K562 (cell line): ENCODE results near the gene ALK. TPM values are rescaled to one million over a fixed set of nuclear protein-coding genes. Genes with fewer than 3 reads are reported as not detected.

Experiments used
- ATAC-seq: fragments of 200-7000 bp; cut with Tn5 transposase; 3 replicates; pipeline ENCODE4 v1.9.1; 2020; ENCODE audit warnings: moderate library complexity
- BruUV-seq: library from RNA; stranded (reverse); fragments of 400-500 nt; replicated peaks from 2 replicates; lab custom pipeline; 2021; lab: Mats Ljungman, UMichigan
- CTCF ChIA-PET: fragments of 300-600 bp; formaldehyde crosslinking; extraction: SDS; loops from one replicate; lab custom pipeline; 2021; ENCODE audit warnings: low intra/inter-chr PET ratio; lab: Yijun Ruan, JAX
- POLR2A ChIA-PET: fragments of 300-600, 350-650 bp; sonication (Branson Sonifier 250); formaldehyde crosslinking; extraction: SDS; loops from one replicate; lab custom pipeline; 2021; ENCODE audit warnings: antibody characterized with exemption, inconsistent platforms; lab: Yijun Ruan, JAX
- DNase-seq, 4 experiments: peaks; one replicate each; pipeline versions ENCODE4 v3.0.0 to v3.0.0-alpha.2; 2011 to 2018; ENCODE audit warnings: low spot score in 3 of 4, mixed read lengths in 3 of 4; ENCODE audit errors: extremely low read depth in 1 of 4
- FAIRE-seq: peaks from 2 replicates; lab custom pipeline; 2011; peaks lifted over from hg19 to GRCh38; lab: Jason Lieb, UNC
- H2AFZ ChIP-seq: 2 replicates; pipeline ENCODE4 v1.6.0; 2011; ENCODE audit warnings: low read depth, low read length, control low read depth, inconsistent platforms
- H3K27ac ChIP-seq: fragments of 200-600 bp; 3 replicates; pipeline ENCODE4 v1.8.0; 2011; ENCODE audit warnings: low read depth, mild to moderate bottlenecking, control low read depth, inconsistent platforms, low read length, moderate library complexity, mixed read lengths; ENCODE audit errors: extremely low read depth
- H3K27me3 ChIP-seq, 2 experiments: fragments of 300-600 bp in 1 of 2; 2 replicates in 1 of 2; 3 replicates in 1 of 2; pipeline versions ENCODE4 v1.6.0 to v1.8.0; 2011; ENCODE audit warnings: inconsistent platforms in 2 of 2, low read length in 2 of 2, mild to moderate bottlenecking in 1 of 2, mixed read lengths in 1 of 2, moderate library complexity in 1 of 2; ENCODE audit not compliant: control insufficient read depth in 2 of 2, insufficient read depth in 2 of 2
- H3K36me3 ChIP-seq: fragments of 300-600 bp; 3 replicates; pipeline ENCODE4 v1.8.0; 2011; ENCODE audit warnings: mild to moderate bottlenecking, low read length, inconsistent platforms; ENCODE audit not compliant: control insufficient read depth, insufficient read depth
- H3K4me1 ChIP-seq, 2 experiments: fragments of 200-600 bp in 1 of 2; replicated peaks in 1 of 2; 2 replicates in 1 of 2; 3 replicates in 1 of 2; pipeline versions ENCODE4 v1.5.1 to v1.8.0; 2011; ENCODE audit warnings: inconsistent platforms in 2 of 2, low read length in 2 of 2, mild to moderate bottlenecking in 1 of 2, mixed read lengths in 1 of 2, moderate library complexity in 1 of 2; ENCODE audit not compliant: control insufficient read depth in 2 of 2, insufficient read depth in 2 of 2
- H3K4me2 ChIP-seq: 2 replicates; pipeline ENCODE4 v1.6.1; 2011; ENCODE audit warnings: low read length, control low read depth, inconsistent platforms, mixed read lengths; ENCODE audit not compliant: insufficient read depth
- H3K4me3 ChIP-seq: fragments of 200-600 bp; sonication (generic), shearing (Covaris generic); 2 replicates; pipeline ENCODE4 v1.5.1; 2016; ENCODE audit warnings: control low read depth, inconsistent platforms
- H3K79me2 ChIP-seq: fragments of 200-600 bp; 3 replicates; pipeline ENCODE4 v1.8.0; 2011; ENCODE audit warnings: low read length, inconsistent platforms; ENCODE audit not compliant: control insufficient read depth, insufficient read depth
- H3K9ac ChIP-seq, 2 experiments: 2 replicates each; pipeline versions ENCODE4 v1.6.0 to v1.6.1; 2011; ENCODE audit warnings: low read depth in 2 of 2, low read length in 2 of 2, control low read depth in 1 of 2, inconsistent platforms in 1 of 2, mild to moderate bottlenecking in 1 of 2, mixed read lengths in 1 of 2; ENCODE audit not compliant: insufficient read depth in 1 of 2
- H3K9me1 ChIP-seq: one replicate; pipeline ENCODE4 v1.6.0; 2011; ENCODE audit warnings: inconsistent platforms, mild to moderate bottlenecking, low read length, moderate library complexity; ENCODE audit not compliant: control insufficient read depth, insufficient read depth
- H3K9me3 ChIP-seq: replicated peaks from 2 replicates; pipeline ENCODE4 v1.5.1; 2011; ENCODE audit warnings: low read depth, low read length, inconsistent platforms; ENCODE audit not compliant: control insufficient read depth, insufficient read depth
- H4K20me1 ChIP-seq: replicated peaks from 2 replicates; pipeline ENCODE4 v1.6.1; 2011; ENCODE audit warnings: low read length, inconsistent platforms, mixed read lengths; ENCODE audit not compliant: control insufficient read depth, insufficient read depth
- BDP1 ChIP-seq: IDR thresholded peaks from 3 replicates; pipeline ENCODE4 v1.6.1; 2011; ENCODE audit not compliant: insufficient read length, insufficient read depth
- ERF ChIP-seq: fragments of 450-650 bp; formaldehyde crosslinking; IDR thresholded peaks from 2 replicates; pipeline ENCODE4 v1.4.0; 2020; ENCODE audit warnings: mild to moderate bottlenecking, mixed read lengths
- KDM1A ChIP-seq, 2 experiments: fragments of 450-650 bp; IDR thresholded peaks; 2 replicates each; pipeline ENCODE4 v1.6.1; 2016; ENCODE audit warnings: mild to moderate bottlenecking in 2 of 2
- MIER1 ChIP-seq: fragments of 450-650 bp; IDR thresholded peaks from 2 replicates; pipeline ENCODE4 v1.6.1; 2016; ENCODE audit warnings: antibody characterized with exemption, mild to moderate bottlenecking, low read depth
- MXI1 ChIP-seq: IDR thresholded peaks from 2 replicates; pipeline ENCODE4 v1.6.1; 2011; ENCODE audit warnings: low read depth, mild to moderate bottlenecking, improper control_type of control experiment, low read length
- NFATC3 ChIP-seq: fragments of 450-650 bp; IDR thresholded peaks from 2 replicates; pipeline ENCODE4 v1.6.1; 2017; ENCODE audit warnings: mild to moderate bottlenecking
- POLR3G ChIP-seq: IDR thresholded peaks from 2 replicates; pipeline ENCODE4 v1.6.1; 2011; ENCODE audit not compliant: insufficient read length, insufficient replicate concordance; ENCODE audit errors: extremely low read depth
- XRCC3 ChIP-seq: fragments of 450-650 bp; IDR thresholded peaks from 2 replicates; pipeline ENCODE4 v1.6.1; 2017; ENCODE audit warnings: mild to moderate bottlenecking, moderate library complexity
- ZZZ3 ChIP-seq: fragments of 450-650 bp; IDR thresholded peaks from 2 replicates; pipeline ENCODE4 v1.6.1; 2016; ENCODE audit warnings: antibody characterized with exemption, mild to moderate bottlenecking, moderate library complexity
- WGBS: fragments of 100-300 bp; shearing (Covaris generic); methylation state at CpG from one replicate; pipeline ENCODE4 v1.1.6; 2016; ENCODE audit warnings: low coverage, mixed read lengths; ENCODE audit not compliant: insufficient coverage; ENCODE audit errors: missing lambda C conversion rate; 5-methylcytosine and 5-hydroxymethylcytosine counted together
- in situ Hi-C: fragments of 300-500 bp; cut with MboI; formaldehyde crosslinking; loops from 4 replicates; pipeline ENCODE4 v1.15.0; 2018; ENCODE audit warnings: inconsistent platforms, mixed read lengths
- intact Hi-C: fragments of 100-400 bp; cut with micrococcal nuclease; formaldehyde crosslinking; loops from 2 replicates; pipeline ENCODE4 v1.14.2; 2022
- polyA plus RNA-seq, 8 experiments: library from polyadenylated mRNA; depleted of rRNA in 4 of 8; stranded (reverse) in 5 of 8; unstranded in 3 of 8; fragments of >200 nt; fragmentation: Nextera tagmentation in 2 of 8; fragmentation: Illumina TruSeq in 1 of 8; extraction: Ambion mirVana in 2 of 8; extraction: Trizol in 1 of 8; gene quantifications; 2 replicates each; pipeline versions ENCODE4 v1.2.1 to v1.2.3, GENCODE V29; 2011 to 2014; ENCODE audit warnings: inconsistent platforms in 1 of 8, missing spikeins in 1 of 8
- total RNA-seq, 7 experiments: library from RNA; depleted of rRNA in 6 of 7; stranded (reverse); fragments of >200 nt in 6 of 7; fragmentation: Illumina TruSeq in 2 of 7; extraction: Trizol in 2 of 7; gene quantifications; 2 replicates each; pipeline versions ENCODE4 v1.2.1 to v1.2.3, GENCODE V29; 2011 to 2021; ENCODE audit warnings: low replicate concordance in 1 of 7
- TF ChIP-seq, protein P1 (sequence below): fragments of 450-650 bp; formaldehyde crosslinking; IDR thresholded peaks from 2 replicates; pipeline ENCODE4 v1.4.0; 2020; ENCODE audit warnings: mild to moderate bottlenecking, moderate library complexity
- TF ChIP-seq, protein P2 (sequence below): fragments of 200-800 bp; sonication (Bioruptor generic); IDR thresholded peaks from 2 replicates; pipeline ENCODE4 v1.6.1; 2017; ENCODE audit warnings: missing genetic modification characterization, missing compliant biosample characterization
- TF ChIP-seq, protein P3 (sequence below): sonication (generic); formaldehyde crosslinking; IDR thresholded peaks from 2 replicates; pipeline ENCODE4 v1.5.0; 2020; ENCODE audit warnings: missing genetic modification reagents
- TF ChIP-seq, protein P4 (sequence below): IDR thresholded peaks from 2 replicates; pipeline ENCODE4 v1.6.1; 2016; ENCODE audit warnings: missing genetic modification characterization, missing compliant biosample characterization

ALK gene
- total and polyA plus RNA-seq, 9 of the 15 experiments (the other 6 are each of a cell fraction or from before 2014, with no cell fraction given) = not detected

DNA sequence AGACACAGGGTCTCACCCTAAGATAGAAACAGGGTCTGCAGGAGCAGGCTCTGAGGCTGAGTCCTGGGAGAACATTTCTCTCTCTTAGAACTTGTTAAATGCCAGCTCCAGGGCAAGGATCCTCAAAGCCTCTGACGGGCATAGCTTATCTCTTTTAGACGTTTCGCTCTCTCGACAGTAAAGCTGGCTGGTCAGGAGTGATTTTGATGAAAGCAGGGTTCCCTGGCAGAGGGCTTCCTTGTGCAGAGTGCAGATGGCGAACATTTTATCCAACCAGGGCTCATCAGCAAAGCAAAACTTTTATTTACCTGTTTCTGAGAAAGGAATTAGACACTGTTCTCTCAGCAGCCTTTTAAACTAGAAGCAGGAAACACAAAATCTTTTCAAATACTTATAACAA is 350.8 kb downstream of the ALK start (continued):
- TF ChIP-seq, protein P1, sequence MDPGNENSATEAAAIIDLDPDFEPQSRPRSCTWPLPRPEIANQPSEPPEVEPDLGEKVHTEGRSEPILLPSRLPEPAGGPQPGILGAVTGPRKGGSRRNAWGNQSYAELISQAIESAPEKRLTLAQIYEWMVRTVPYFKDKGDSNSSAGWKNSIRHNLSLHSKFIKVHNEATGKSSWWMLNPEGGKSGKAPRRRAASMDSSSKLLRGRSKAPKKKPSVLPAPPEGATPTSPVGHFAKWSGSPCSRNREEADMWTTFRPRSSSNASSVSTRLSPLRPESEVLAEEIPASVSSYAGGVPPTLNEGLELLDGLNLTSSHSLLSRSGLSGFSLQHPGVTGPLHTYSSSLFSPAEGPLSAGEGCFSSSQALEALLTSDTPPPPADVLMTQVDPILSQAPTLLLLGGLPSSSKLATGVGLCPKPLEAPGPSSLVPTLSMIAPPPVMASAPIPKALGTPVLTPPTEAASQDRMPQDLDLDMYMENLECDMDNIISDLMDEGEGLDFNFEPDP (CRISPR knock-in tag) = no peak

DNA sequence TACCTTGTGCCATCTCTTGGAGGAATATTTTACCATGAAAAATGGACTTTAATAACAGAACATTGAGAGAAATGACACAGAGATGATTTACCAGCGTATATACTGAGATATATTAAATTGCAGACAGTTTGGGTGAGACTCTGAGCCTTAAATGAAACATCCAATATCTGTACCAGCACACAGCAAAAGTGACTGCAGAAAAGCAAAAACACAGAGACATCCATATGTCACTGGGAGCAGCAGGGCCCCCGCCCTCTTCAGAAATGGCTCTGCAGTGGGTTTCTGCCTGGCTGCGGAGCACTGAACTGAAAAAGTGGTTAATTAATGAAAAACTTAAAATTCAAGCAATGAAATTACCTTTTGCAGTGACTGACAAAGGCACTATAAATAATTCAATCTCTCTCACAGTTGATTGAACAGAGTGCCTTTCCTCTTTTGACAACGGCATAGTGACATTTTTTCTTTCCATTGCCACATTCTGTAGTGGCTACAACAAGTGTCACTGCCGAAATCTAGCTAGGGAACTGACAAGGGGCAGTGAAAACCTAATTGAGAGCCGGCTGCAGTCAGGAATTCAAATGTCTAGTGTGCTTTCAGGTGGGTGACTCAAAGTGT is 353.4 kb downstream of the ALK start:
- Histone ChIP-seq H3K79me2 (no peaks in the 10 kb centered on the region), H3K9me1 (no peaks in the 10 kb centered on the region), H3K4me1 (no peaks in the 10 kb centered on the region), H3K27me3 (no peaks in the 10 kb centered on the region; a peak in 1 of 5 replicates), H2AFZ (no peak overlapping the region), H3K36me3 (no peaks in the 10 kb centered on the region), H4K20me1 (no peaks in the 10 kb centered on the region; the same call in 1 of the 2 replicates), H3K9ac (no peak overlapping the region)
- CTCF ChIA-PET = no interaction called here
- FAIRE-seq = no peak
- WGBS = 0% methylated on average over 6 of the region's 6 CpGs
- TF ChIP-seq, protein P2, sequence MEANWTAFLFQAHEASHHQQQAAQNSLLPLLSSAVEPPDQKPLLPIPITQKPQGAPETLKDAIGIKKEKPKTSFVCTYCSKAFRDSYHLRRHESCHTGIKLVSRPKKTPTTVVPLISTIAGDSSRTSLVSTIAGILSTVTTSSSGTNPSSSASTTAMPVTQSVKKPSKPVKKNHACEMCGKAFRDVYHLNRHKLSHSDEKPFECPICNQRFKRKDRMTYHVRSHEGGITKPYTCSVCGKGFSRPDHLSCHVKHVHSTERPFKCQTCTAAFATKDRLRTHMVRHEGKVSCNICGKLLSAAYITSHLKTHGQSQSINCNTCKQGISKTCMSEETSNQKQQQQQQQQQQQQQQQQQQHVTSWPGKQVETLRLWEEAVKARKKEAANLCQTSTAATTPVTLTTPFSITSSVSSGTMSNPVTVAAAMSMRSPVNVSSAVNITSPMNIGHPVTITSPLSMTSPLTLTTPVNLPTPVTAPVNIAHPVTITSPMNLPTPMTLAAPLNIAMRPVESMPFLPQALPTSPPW (CRISPR knock-in tag) = no peak
- TF ChIP-seq MXI1 = no peak
- TF ChIP-seq BDP1 = no peak
- TF ChIP-seq MIER1 = no peak
- TF ChIP-seq ZZZ3 = no peak
- TF ChIP-seq XRCC3 = no peak
- TF ChIP-seq KDM1A (IDR thresholded peaks at IDR 0.05) = no peak
- no peak for TF ChIP-seq ERF (CRISPR knock-in tag)
- TF ChIP-seq NFATC3 = no peak
- no peak for TF ChIP-seq POLR3G
- TF ChIP-seq, protein P3, sequence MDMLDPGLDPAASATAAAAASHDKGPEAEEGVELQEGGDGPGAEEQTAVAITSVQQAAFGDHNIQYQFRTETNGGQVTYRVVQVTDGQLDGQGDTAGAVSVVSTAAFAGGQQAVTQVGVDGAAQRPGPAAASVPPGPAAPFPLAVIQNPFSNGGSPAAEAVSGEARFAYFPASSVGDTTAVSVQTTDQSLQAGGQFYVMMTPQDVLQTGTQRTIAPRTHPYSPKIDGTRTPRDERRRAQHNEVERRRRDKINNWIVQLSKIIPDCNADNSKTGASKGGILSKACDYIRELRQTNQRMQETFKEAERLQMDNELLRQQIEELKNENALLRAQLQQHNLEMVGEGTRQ (CRISPR knock-in tag) = no peak
- TF ChIP-seq, protein P4, sequence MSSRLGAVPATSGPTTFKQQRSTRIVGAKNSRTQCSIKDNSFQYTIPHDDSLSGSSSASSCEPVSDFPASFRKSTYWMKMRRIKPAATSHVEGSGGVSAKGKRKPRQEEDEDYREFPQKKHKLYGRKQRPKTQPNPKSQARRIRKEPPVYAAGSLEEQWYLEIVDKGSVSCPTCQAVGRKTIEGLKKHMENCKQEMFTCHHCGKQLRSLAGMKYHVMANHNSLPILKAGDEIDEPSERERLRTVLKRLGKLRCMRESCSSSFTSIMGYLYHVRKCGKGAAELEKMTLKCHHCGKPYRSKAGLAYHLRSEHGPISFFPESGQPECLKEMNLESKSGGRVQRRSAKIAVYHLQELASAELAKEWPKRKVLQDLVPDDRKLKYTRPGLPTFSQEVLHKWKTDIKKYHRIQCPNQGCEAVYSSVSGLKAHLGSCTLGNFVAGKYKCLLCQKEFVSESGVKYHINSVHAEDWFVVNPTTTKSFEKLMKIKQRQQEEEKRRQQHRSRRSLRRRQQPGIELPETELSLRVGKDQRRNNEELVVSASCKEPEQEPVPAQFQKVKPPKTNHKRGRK = no peak
- TF ChIP-seq, all 486 proteins: peak for 0
- no TSS peak for BruUV-seq
- in situ Hi-C loops (no loop called here), intact Hi-C loops (no loop called here)
- H3K9me3 ChIP-seq = no peaks in the 10 kb centered on the region
- ATAC-seq (no peak), DNase-seq (no peak)
- H3K4me2 ChIP-seq = no peak overlapping the region
- POLR2A ChIA-PET = interaction anchor here (0.5 kb wide), 1 partner anchor 1385 kb away, joined by 4 read pairs; no protein-coding TSS in a partner anchor
- no peak overlapping the region for H3K4me3 ChIP-seq
- no peak overlapping the region for H3K27ac ChIP-seq
